TTC549 (cell line): ENCODE data around the gene CRAMP1.

ENCODE experiments used
- FAIRE-seq: peaks from 2 replicates; lab custom pipeline; 2012; peaks lifted over from hg19 to GRCh38; lab: Jason Lieb, UNC

CRAMP1 gene

DNA sequence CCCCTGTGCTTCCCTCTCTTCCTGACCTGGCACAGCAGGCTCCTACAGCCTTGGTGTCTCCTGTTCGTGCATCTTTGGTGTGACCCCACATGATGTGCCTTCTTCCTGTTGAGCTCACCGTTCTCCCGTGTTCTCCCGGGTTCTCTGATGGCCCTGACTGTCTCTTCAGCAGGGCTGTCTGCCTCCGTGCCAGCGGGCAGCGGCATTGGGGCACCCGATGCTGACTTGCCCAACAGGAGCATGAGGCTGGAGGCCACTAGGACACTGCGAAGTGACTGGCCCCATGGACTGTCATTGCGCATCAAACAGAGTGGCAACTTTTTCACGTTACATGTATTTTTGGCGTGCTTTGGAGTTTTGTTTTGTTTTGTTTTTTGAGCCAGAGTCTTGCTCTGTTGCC lies 22.4 kb downstream of the CRAMP1 start:
- no peak for FAIRE-seq

DNA sequence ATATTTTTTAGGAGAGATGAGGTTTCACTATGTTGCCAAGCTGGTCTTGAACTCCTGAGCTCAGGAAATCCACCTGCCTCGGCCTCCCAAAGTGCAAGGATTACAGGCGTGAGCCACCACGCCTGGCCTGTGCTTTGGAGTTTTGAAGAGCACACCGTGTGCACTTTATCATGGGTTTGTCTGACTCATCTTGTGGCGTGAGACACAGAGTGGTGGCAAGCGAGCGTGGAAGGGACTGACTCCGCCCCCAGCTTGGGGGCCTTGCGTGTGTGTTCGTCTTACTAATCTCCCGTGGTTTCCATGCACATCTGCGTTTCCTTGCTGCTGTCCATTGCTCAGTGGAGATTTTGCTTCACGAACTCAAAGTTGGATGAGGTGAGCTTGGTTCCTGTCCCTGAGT lies 22.9 kb downstream of the CRAMP1 start:
- FAIRE-seq, result no peak

DNA sequence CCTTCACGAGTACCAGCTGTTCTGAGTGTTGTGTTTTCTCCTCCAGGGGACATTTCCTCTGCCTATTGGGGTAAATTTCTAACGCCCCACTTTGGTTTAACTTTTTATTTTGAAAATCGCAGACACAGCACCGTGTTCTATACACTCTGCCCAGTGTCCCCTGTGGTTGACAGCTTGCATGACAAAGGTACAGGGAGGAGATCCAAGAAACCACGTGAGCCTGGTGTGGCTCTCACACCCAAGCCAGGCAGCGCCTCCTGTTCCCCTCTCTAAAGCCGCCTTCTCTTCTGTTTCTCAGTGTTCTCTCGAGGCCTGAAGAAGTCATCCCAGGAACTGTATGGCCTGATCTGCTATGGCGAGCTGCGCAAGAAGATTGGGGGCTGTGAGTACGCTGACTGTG lies 25.4 kb downstream of the CRAMP1 start:
- no peak for FAIRE-seq

DNA sequence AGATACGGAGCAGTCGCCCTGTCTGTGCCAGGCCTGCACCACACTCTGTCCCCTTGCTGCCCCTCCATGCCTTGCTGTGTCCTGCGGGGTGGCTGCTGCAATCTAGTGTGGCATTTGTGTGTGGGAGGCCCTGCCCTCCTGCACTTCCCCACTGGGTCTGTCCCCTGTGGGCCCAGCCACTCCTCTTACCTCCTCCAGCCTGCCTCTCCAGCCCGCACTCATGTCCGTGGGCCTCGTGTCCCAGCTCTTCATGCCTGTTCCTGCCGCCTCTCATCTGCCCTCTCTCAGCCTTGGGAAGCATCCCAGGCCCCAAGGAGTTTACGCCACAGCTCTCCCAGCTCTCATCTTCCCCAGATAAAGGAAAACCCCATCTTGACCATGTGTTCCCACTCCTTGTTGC lies 26.6 kb downstream of the CRAMP1 start:
- no peak for FAIRE-seq

DNA sequence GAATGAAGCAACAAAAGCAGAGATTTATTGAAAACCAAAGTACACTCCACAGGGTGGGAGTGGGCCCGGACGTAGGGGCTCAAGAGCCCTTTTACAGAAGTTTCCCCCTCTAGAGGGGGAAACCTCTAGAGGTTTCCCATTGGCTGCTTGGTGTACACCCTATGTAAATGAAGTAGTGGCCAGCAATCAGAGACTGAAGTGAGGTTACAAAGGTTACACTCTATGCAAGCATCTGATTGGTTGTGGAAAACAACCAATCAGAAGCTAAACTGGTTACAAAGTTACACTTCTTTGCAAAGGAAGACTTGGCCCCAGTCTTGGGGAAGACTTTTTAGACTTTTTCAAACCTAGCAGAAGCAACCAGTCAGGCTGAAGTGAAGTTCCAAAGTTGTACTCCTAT lies 27.1 kb downstream of the CRAMP1 start:
- no peak for FAIRE-seq

DNA sequence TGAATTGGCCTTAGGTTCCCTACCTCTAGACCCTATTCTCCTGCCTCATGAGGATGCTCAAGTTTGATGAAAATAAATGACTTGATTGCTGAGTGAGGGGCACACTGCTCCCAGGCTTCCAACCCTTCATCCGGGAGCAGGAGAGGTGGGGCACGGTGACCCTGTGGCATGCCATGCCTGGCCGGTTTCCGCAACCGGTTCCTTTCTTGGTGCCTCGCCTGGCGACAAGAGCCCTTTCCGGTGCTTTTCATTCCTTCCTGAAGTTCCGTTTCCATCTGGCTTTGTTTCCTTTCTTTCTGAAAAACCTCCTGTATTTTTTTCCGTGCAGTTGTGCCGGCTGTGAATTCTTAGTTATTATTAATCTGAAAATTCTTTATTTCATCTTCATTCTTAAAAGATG lies 27.7 kb downstream of the CRAMP1 start:
- FAIRE-seq, result no peak

DNA sequence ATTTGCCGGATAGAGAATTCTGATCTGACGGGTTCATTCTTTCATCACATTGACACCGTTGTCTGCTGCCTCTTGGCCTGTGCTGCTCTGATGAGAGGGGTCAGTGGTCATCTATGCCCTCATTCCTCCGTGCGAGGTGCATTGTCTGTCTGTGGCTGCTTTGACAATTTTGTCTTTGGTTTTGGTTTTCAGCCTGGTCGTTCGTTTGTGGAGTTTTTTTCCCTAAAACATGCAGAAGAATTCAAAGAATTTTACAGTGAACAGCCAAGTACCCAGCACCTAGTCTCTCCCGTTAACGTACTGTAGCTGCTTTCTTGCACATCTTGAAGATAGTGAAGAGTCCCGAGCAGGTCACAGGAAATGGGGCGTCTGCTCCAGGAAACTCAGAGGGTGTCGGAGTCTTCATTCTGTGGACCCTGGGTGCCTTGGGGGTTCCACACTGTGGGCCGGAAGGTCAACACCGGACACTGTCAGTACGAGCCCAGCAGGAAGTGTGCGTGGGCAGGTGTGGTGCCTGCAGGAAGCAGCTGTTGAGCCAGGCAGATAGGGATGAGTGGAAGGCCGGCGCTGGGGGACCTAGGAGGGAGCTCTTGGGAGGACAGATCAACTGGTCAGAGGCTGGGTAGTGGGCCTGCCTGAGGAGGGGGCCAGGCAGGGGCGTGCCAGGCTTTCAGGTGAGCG lies 28.2 kb downstream of the CRAMP1 start:
- no peak for FAIRE-seq

DNA sequence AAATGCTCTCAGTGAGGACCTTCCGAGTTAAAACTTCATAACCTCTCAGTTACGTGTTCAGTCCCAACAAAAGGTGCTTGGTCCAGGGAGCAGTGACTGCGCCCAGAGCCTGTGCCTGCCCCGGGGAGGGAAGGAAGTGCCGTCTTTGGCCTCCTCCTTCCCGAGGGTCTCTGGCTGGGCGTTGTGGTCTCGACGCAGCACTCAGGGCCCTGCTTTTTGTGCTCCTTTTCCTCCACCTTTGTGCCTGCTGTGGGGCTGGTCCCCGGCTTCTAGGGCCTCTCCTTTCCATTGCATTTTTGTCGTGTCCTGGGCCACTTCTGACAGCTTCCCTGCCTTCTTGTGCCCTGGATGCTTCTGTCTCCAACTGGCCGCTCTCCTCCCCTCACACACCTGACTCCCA lies 29.1 kb downstream of the CRAMP1 start:
- FAIRE-seq, result no peak

DNA sequence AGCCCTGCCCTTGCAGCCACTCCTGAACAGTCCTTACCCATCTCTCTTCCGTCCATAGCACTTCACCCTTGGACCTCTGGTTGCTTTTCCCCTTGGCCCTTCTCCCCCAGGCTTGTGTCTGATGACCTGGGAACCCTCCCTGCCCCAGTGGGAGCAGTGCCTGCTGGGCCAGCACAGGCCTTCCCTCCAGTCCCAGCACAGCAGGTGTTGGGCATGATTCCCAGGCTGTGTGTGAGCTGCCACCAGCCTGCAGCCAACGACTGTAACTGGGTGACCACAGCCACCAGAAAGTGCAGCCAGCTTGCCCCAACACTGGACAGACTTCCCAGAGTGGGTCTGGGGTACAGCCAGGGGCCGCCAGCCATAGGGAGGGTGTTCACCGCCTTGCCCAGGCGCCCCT lies 30.0 kb downstream of the CRAMP1 start:
- FAIRE-seq, result no peak

DNA sequence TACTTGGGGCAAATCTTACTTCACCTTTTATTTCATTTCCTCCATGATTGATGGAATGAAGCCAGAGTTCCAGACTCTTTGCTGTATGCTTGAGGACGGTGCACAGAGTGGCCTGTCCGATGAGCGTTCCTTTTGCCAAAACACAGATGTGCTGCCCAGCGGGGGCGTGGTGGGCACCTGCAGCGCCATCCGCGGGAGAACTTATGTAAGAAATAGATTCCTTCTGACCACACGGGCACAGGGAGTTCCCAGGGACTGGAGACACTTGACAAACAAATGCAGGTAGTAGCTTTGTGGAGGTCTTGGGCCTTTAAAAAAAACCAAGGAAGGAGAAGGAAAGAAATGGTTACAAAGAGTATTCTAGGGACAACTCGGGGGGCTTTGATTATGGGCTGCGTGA lies 30.6 kb downstream of the CRAMP1 start:
- FAIRE-seq, result no peak

DNA sequence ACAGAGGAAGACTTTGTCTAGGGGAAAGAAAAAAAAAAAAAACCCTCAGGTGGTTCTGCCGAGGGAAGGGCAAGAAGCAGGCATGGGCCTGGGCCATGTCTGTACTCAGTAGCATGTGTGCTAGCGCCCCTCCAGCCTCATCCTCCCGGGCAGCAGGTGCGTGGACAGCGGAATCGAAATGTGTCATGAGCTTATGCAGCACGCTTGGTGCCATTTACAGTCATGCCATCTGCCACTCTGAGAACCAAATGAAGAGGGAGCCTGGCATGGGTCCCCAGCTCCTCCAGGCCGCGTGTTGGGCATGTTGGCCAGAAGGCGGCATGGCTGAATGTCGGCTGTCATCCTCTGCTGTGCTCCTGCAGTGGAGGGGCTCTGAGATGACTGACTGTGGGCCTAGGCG lies 31.4 kb downstream of the CRAMP1 start:
- FAIRE-seq, result no peak

DNA sequence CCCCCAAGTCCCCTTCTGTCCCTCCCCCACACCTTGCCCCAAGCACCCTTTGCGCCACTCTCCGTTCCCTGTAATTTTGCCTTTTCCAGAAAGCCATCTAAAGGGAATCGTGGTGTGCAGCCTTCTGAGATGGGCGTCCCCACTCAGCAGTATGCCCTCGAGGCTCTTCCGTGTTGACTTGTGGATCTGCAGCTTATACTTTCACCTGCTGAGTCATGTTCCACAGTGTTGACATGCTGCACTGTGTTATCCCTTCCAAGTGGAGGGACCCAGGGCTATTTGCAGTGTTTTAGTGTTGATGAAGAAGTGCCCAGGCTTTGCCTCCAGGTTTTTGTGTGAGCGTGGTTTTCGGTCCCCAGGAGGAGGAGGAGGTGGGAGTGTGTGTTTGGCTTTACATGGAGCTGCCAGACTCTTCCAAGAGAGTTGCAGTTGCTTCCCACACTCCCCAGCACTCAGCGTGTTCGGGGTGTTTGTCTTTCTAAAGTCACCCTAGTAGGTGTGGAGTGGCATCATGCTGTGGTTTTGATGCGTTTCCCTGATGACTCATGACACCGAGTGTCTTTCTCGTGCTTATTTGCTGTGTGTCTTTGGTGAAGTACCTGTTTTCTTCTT lies 33.9 kb downstream of the CRAMP1 start:
- no peak for FAIRE-seq

DNA sequence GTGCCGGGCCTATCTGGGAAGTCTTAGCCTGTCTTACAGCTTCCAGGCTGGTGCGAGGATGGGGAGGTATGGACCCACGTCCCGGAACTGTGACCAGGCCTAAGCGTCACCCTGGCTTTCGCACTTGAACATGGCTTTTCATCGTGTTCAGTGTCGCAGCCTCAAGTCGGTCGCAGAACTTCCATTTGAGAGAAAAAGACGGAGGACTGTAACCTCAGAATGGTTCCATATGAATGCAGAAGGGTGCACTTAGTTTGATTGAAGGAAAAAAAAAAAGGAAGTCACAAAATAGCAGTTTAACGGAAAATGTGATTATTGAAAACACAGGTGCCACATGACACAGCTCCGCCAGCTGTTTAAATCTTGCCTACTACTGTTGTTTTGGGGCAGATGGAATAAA lies 35.7 kb downstream of the CRAMP1 start:
- FAIRE-seq, result no peak

DNA sequence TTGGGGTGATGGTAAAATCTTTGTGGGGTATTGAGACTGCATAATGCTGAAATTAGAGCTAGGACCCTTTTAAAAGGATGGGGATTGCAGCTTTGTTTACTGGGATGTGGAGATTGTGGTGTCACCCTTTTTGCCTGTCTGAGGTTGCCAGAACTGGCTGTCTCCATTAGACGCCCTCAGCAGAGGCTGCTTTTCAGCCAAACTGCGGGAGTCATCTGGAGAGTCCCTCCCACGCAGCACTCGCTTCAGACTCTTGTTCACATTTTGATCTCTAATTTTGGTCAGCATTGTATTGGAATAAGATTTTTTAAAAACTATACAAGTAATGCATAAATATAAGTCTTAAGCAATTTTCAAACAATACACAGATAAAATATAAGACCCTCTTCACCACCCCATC lies 38.0 kb downstream of the CRAMP1 start:
- FAIRE-seq, result no peak

DNA sequence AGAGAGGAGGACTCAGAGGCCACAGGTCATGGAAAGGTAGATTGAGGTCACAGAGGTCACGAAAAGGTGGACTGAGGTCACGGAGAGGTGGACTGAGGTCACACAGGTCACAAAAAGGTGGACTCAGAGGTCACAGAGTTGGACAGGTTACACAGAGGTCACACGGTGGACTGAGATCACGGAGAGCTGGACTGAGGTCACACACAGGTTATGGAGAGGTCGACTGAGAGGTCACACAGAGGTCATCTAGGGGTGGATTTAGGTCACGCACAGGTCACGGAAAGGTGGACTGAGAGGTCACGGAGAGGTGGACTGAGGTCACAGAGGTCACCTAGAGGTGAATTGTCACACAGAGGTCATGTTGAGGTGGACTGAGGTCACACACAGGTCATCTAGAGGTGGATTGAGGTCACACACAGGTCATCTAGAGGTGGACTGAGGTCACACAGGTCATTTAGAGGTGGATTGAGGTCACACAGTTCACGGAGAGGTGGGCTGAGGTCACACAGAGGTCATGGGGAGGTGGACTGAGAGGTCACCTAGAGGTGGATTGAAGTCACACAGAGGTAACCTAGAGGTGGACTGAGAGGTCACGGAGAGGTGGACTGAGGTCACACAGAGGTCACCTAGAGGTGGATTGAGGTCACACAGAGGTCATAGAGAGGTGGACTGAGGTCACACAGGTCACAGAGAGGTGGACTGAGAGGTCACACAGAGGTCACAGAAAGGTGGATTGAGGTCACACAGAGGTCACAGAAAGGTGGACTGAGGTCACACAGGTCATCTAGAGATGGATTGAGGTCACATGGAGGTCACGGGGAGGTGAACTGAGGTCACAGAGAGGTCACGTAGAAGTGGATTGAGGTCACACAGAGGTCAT lies 39.2 kb downstream of the CRAMP1 start:
- FAIRE-seq, result no peak

DNA sequence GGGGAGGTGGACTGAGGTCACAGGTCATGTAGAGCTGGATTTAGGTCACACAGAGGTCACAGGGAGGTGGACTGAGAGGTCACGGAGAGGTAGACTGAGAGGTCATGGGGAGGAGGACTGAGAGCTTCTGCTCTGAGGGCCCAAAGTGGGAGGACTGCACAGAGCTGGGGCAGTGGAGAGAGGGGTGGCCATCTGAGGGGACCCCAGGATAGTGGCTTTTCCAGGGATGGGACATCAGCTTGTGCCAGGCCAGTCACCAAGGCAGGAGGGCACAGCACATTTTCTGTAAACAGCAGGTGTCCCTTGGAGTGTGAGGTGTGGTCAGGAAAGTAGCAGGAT lies 39.8 kb downstream of the CRAMP1 start:
- no peak for FAIRE-seq

DNA sequence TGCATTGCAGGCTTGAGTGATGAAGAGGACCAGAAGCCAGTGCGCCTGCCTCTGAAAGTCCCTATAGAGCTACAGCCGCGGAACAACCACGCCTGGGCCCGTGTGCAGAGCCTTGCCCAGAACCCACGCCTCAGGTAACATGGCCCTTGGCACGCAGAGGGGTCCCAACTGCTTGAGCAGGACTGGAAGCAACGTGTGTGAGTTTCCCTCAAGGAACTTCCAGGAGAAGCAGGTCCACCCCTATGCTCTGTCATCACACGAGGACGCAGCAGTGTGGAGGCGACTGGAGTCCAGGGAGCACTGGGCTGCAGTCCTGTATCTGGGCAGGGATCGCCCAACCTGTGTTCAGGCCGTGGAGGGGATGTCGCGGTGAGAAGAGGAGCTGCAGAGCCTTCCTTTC lies 40.9 kb downstream of the CRAMP1 start:
- no peak for FAIRE-seq

DNA sequence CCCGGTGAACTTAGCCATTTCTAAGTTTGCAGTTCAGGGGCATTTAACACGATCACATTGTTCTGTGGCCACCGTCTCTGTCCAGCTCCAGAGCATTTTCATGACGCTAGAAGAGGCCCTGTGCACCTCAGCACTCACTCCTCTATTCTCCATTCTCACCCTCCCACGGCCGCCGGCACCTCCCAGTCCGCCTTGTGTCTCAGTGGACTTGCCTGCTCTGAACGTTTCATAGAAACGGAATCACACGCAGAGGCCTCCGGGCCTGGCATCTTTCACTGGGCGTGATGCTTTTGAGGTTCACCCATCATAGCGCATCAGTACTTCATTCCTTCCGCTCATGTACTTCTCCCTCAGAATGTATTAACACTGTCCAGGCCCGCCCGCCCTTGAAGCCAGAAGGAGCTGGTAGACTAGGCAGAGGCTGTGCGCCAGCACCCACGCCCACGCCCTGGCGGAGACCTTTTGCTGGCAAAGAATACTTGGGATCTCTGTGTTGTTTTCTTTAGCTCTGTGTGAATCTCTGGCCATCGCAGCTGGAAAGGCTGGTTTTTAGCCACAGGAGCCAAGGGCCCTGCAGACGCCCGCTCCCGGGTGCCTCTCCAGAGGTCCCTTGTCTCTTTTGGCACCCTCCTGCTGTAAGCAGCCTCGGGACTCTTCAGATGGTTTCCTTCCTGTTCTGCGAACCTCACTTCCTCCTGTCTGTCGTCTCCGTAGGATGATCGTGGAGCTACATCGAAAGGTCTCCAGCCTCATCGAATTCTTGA lies 42.5 kb downstream of the CRAMP1 start:
- no peak for FAIRE-seq

DNA sequence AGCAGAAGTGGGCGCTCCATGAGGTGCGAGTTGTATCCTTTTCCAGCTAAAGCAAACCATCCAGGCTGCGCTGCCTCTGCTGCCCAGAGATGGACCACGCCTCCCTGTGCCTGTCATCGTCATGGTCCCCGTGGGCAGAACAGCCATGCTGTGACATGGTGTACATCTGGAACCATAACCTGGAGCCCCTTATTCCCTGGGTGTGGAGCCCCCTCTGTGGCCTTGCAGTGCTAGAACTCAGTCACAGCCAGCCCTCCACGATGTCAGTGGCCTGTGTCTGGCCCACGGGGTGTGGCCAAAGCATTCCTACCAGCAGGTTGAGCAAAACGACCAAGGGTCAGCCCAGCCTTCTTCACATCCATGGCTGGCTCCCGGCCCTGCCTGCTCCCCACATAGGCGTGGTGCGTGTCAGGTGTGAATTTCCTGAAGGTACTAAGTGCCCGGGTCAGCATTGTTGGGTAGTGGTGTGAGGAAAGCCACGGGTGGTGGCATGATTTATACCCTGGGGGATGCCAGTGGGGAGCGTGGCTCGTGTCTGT lies 43.2 kb downstream of the CRAMP1 start:
- FAIRE-seq, result no peak

DNA sequence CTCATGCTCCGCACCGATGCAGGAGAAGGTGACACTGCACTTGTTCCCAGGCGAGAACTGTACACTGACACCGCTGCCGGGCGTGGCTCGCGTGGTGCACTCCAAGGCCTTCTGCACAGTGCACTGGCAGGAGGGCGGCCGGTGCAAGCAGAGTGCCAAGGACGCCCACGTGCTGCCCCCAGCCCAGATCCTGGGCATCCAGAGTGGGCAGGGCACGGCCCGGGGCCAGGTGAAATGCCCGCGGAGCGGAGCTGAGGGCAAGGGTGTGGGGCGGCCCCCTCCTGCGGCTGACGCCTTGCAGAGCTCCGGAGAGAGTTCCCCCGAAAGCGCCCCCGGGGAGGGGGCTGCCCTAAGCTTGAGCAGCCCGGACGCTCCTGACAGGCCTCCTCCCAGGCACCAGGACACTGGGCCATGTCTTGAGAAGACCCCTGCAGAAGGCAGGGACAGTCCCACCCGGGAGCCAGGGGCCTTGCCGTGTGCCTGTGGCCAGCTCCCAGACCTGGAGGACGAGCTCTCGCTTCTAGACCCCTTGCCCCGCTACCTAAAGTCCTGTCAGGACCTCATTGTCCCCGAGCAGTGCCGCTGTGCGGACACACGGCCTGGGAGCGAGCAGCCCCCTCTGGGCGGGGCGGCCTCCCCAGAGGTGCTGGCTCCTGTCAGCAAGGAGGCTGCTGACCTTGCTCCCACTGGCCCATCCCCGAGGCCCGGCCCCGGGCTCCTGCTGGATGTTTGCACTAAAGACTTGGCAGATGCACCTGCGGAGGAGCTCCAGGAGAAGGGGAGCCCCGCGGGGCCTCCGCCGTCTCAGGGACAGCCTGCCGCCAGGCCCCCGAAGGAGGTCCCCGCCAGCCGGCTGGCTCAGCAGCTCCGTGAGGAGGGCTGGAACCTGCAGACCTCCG lies 44.0 kb downstream of the CRAMP1 start:
- FAIRE-seq, result no peak

DNA sequence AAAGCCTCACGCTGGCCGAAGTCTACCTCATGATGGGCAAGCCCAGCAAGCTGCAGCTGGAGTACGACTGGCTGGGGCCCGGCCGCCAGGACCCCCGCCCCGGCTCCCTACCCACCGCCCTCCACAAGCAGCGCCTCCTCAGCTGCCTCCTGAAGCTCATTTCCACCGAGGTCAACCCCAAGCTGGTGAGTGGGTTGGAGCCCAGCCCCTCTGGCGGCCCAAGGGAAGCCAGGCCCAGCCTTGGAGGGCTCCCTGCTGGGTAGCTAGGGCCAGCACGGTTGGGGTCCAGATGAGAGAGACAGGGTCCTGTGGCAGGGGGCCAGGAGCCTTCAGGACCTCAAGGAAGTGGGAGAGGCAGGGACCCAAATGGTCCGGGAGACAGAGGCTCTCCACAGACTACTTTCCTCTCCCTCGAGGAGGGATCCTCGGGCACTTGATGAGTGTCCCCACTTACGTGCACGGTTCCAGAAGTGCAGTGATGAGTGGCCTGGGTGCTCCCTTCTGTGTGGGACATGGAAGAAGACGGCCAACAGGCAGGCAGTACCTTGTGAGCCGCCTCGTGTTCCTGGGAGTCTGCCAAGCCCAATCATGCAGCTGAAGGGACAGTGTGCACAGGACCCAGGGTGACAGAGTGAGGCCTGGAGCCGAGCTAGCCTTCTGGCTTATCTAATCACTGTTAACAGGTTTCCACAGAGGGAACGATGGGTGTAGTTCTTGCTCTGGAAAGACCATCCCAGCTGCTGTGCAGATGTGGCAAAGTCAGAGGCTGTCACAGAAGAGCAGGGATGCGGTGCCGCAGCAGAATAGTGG lies 44.9 kb downstream of the CRAMP1 start:
- FAIRE-seq, result no peak
